PFSK-1 (cell line): Measurements from ENCODE around the gene SLC24A3.

ENCODE experiments used
- FOXP2 ChIP-seq: optimal IDR thresholded peaks from 2 replicates; pipeline ENCODE3; 2011; ENCODE audit warnings: borderline replicate concordance, control low read depth, inconsistent platforms; ENCODE audit not compliant: insufficient read depth; ENCODE audit errors: extremely low read length, extremely low read depth
- POLR2AphosphoS5 ChIP-seq: IDR thresholded peaks from 2 replicates; pipeline ENCODE4 v1.6.1; 2012; ENCODE audit warnings: low read depth, mild to moderate bottlenecking, control low read depth, low read length, moderate library complexity
- SIN3A ChIP-seq: IDR thresholded peaks from 2 replicates; pipeline ENCODE4 v1.6.1; 2012; ENCODE audit warnings: mild to moderate bottlenecking, low read length, moderate library complexity, borderline replicate concordance; ENCODE audit not compliant: insufficient read depth
- TAF1 ChIP-seq: IDR thresholded peaks from 2 replicates; pipeline ENCODE4 v1.6.1; 2012; ENCODE audit warnings: low read length, control low read depth, borderline replicate concordance; ENCODE audit not compliant: insufficient read depth
- TF ChIP-seq, protein P1 (sequence below), 2 experiments: IDR thresholded peaks; 2 replicates each; pipeline versions ENCODE4 v1.6.1 to v1.8.0; 2011 to 2012; ENCODE audit warnings: low read depth in 2 of 2, low read length in 2 of 2, control low read depth in 1 of 2, inconsistent platforms in 1 of 2, mild to moderate bottlenecking in 1 of 2, moderate library complexity in 1 of 2; ENCODE audit not compliant: insufficient read depth in 1 of 2

SLC24A3 gene

DNA sequence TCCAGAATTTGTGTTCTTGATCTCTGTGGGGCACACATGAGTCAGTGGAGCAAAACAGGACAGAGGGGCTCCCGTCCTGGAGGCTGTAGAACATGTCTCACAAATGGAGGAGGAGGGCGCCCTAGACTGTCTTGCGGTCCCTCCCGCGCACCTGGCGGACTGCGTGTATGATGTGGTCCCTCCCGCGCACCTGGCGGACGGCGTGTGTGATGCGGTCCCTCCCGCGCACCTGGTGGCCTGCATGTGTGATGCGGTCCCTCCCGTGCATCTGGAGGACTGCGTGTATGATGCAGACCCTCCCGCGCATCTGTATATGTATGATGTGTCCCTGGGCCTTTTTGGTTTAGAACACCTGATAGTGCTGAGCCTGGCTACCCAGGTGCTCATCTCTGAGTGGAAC lies 386.8 kb downstream of the SLC24A3 start:
- no peak for TF ChIP-seq SIN3A
- no peak for TF ChIP-seq FOXP2

DNA sequence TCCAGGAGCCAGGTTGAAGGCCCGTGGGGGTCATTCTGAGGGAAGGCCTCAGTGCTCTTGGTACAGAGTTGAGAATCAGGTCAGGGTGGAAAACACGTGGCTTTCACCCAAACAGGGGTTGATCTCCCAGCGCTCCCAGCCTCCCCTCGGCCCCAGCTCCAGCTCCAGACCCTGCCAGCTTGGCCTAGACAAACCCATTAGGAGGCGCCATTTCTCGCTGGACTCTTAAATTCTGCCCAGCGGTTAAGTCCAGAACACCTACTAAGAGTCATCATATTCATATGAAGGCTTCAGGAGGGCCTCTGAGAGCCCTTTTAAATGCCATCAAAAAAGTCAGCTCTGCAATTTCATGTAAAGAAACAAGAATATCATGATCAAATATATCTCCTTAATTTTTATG lies 387.6 kb downstream of the SLC24A3 start:
- no peak for TF ChIP-seq SIN3A
- no peak for TF ChIP-seq FOXP2
- no peak for TF ChIP-seq TAF1
- TF ChIP-seq POLR2AphosphoS5 = no peak
- TF ChIP-seq, protein P1, sequence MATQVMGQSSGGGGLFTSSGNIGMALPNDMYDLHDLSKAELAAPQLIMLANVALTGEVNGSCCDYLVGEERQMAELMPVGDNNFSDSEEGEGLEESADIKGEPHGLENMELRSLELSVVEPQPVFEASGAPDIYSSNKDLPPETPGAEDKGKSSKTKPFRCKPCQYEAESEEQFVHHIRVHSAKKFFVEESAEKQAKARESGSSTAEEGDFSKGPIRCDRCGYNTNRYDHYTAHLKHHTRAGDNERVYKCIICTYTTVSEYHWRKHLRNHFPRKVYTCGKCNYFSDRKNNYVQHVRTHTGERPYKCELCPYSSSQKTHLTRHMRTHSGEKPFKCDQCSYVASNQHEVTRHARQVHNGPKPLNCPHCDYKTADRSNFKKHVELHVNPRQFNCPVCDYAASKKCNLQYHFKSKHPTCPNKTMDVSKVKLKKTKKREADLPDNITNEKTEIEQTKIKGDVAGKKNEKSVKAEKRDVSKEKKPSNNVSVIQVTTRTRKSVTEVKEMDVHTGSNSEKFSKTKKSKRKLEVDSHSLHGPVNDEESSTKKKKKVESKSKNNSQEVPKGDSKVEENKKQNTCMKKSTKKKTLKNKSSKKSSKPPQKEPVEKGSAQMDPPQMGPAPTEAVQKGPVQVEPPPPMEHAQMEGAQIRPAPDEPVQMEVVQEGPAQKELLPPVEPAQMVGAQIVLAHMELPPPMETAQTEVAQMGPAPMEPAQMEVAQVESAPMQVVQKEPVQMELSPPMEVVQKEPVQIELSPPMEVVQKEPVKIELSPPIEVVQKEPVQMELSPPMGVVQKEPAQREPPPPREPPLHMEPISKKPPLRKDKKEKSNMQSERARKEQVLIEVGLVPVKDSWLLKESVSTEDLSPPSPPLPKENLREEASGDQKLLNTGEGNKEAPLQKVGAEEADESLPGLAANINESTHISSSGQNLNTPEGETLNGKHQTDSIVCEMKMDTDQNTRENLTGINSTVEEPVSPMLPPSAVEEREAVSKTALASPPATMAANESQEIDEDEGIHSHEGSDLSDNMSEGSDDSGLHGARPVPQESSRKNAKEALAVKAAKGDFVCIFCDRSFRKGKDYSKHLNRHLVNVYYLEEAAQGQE (IDR thresholded peaks at IDR 0.05; ENCODE audit: insufficient read depth in 1 of 2, low read depth in 2 of 2, low read length in 2 of 2) = no peak

DNA sequence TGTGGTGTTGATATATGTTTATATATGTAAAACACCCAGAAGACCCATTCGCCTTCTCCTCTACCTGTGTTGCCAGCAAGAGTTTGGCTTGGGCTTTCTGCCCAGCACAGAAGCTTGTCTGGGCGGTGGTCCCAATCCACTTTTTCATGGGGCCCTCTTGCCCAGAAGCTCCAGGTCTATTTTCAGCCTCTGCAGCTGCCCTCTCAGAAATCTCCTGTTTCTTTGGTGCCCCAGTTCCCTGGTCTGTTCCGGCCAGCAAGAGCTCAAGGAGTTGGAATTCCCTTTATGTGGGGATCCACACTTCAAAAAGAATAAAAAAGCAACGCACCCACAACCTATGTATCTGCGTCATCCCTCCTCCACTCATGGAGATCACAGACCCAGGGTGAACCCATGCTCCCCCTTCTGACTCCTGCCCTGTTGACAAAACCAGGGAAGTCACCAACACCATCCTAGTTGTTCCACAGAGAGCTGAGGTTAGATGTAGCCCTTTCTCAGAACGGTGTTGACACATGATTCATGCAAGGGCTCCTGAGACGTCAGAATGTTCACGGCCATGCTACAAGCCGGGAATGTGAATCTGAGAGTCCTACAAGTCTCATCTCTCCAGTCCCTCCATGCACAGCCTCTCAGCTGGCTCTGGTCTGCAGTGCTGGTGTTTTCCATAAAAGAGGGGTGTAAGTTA lies 388.8 kb downstream of the SLC24A3 start:
- no peak for TF ChIP-seq POLR2AphosphoS5
- no peak for TF ChIP-seq SIN3A
- no peak for TF ChIP-seq FOXP2
- TF ChIP-seq, protein P1 (IDR thresholded peaks at IDR 0.05; ENCODE audit: insufficient read depth in 1 of 2, low read depth in 2 of 2, low read length in 2 of 2) = no peak
- TF ChIP-seq TAF1 = no peak

DNA sequence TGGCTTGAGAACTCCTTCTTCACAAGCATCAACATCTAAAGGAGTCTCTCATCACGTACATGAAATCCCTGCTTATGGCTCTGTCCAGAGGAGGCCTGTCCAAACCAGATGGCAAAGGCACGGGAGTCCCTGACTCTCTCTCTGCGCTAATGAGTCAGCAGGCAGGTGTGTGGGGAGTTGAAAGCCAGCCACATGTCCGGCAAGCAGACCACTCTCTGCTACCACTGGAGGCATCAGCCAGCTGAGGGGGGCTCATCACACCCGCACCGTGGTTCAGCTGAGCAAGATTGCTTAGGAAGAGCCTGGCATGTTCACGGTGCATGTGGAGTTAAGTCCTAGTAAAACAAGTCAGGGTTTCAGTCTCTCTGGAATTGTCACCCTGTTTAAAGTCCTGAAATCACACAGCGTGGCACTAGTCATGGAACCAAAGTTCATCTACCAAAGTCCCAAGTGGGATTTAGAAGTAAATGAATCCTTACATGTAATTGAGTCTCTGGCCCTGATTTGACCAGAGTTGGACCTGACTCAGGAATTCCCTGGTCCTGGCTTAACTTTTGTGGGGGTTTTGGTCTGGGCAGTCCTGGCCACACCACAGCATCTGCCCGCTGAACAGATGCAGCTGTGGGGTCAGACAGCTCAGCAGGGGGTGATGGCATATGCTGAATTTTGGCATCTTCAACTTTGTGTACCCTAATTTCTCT lies 390.4 kb downstream of the SLC24A3 start:
- TF ChIP-seq, protein P1 (IDR thresholded peaks at IDR 0.05; ENCODE audit: insufficient read depth in 1 of 2, low read depth in 2 of 2, low read length in 2 of 2) = no peak
- TF ChIP-seq POLR2AphosphoS5 = no peak
- TF ChIP-seq FOXP2 = no peak
- TF ChIP-seq TAF1 = no peak
- TF ChIP-seq SIN3A = no peak

DNA sequence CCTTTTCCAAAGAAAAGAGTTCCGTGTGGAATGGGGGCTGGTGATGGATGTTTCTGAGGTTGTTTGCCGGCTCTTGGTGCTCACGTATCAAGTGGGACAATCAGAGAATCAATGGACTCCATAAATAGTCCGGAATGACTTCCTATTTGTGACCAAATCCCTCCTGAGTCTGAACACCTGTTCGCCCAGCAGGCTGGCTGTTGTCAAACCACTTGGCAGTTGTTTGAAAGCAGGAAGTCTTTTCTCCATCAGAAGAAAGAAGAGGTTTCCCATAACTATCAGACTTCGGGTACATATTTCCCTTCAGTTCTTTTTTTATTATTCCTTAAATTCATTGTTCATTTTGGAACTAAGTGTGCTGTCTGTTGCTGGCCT lies 390.9 kb downstream of the SLC24A3 start:
- no peak for TF ChIP-seq POLR2AphosphoS5
- no peak for TF ChIP-seq FOXP2
- TF ChIP-seq SIN3A = no peak
- TF ChIP-seq, protein P1 (IDR thresholded peaks at IDR 0.05; ENCODE audit: insufficient read depth in 1 of 2, low read depth in 2 of 2, low read length in 2 of 2) = no peak
- TF ChIP-seq TAF1 = no peak
